Keratinocyte (primary cell): ENCODE results near the gene CFAP20.

Experiments used
- EZH2 ChIP-seq: IDR thresholded peaks from one replicate; pipeline ENCODE4 v1.6.1; 2012; ENCODE audit warnings: inconsistent platforms, mild to moderate bottlenecking, low read length, moderate library complexity
- TF ChIP-seq, protein P1 (sequence below), 3 experiments: IDR thresholded peaks in 1 of 3; conservative IDR thresholded peaks in 1 of 3; optimal IDR thresholded peaks in 1 of 3; 2 replicates in 2 of 3; 3 replicates in 1 of 3; pipeline versions ENCODE3 to v1.5.1; 2011; ENCODE audit warnings: low read length in 3 of 3, mild to moderate bottlenecking in 3 of 3, moderate library complexity in 2 of 3, control low read depth in 1 of 3, inconsistent platforms in 1 of 3; ENCODE audit not compliant: insufficient read depth in 2 of 3; ENCODE audit errors: extremely low read depth in 1 of 3

DNA sequence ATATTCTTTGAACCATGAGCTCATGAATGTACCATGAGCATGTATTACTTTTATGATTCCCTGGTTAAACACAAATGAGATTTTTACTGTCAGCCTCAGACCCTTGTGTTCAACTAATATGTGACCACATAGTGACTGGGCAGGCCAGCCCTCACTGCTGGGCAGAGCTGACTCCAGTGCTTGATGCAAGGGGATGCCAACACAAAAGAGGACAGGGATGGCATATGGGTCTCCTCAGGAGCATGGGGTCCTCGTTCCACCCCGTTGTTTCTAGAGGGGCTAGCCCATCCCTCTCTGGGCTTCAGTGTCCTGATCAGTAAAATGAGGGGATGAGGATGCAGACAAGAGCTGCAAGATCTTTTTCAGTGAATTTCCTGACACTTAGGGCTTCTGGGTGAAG lies 19.3 kb downstream of the CFAP20 start:
- TF ChIP-seq, protein P1, sequence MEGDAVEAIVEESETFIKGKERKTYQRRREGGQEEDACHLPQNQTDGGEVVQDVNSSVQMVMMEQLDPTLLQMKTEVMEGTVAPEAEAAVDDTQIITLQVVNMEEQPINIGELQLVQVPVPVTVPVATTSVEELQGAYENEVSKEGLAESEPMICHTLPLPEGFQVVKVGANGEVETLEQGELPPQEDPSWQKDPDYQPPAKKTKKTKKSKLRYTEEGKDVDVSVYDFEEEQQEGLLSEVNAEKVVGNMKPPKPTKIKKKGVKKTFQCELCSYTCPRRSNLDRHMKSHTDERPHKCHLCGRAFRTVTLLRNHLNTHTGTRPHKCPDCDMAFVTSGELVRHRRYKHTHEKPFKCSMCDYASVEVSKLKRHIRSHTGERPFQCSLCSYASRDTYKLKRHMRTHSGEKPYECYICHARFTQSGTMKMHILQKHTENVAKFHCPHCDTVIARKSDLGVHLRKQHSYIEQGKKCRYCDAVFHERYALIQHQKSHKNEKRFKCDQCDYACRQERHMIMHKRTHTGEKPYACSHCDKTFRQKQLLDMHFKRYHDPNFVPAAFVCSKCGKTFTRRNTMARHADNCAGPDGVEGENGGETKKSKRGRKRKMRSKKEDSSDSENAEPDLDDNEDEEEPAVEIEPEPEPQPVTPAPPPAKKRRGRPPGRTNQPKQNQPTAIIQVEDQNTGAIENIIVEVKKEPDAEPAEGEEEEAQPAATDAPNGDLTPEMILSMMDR (optimal IDR thresholded peaks at IDR 0.05 in 1 of 3, IDR thresholded peaks at IDR 0.05 in 1 of 3, conservative IDR thresholded peaks at IDR 0.05 in 1 of 3; ENCODE audit: extremely low read depth in 1 of 3, insufficient read depth in 2 of 3, low read length in 3 of 3), result no peak
- no peak for TF ChIP-seq EZH2
